IPS DF 6.9 (cell line): ENCODE measurements around the gene COG1.

Experiments used
- DNase-seq: peaks from one replicate; pipeline ENCODE4 v3.0.0-alpha.2; 2013; ENCODE audit warnings: low read depth, low spot score
- H3K27ac ChIP-seq: one replicate; pipeline ENCODE4 v1.5.1; 2013; ENCODE audit warnings: low read length, control low read depth
- H3K27me3 ChIP-seq: 2 replicates; pipeline ENCODE4 v1.6.1; 2013; ENCODE audit warnings: mild to moderate bottlenecking, low read length; ENCODE audit not compliant: control insufficient read depth, insufficient read depth
- H3K36me3 ChIP-seq: 2 replicates; pipeline ENCODE4 v1.6.1; 2013; ENCODE audit warnings: low read length; ENCODE audit not compliant: control insufficient read depth, insufficient read depth
- H3K4me1 ChIP-seq: 2 replicates; pipeline ENCODE4 v1.6.1; 2013; ENCODE audit warnings: low read length; ENCODE audit not compliant: control insufficient read depth, insufficient read depth
- H3K4me3 ChIP-seq: 2 replicates; pipeline ENCODE4 v1.5.1; 2013; ENCODE audit warnings: mild to moderate bottlenecking, low read length
- H3K9me3 ChIP-seq: 2 replicates; pipeline ENCODE4 v1.6.1; 2013; ENCODE audit warnings: low read length, inconsistent platforms; ENCODE audit not compliant: control insufficient read depth, insufficient read depth
- WGBS: extraction: QIAGEN DNeasy Blood & Tissue Kit; methylation state at CpG from one replicate; pipeline ENCODE4 v1.1.7; 2013; ENCODE audit warnings: mixed read lengths, missing lambda C conversion rate; ENCODE audit not compliant: insufficient read length, insufficient coverage; 5-methylcytosine and 5-hydroxymethylcytosine counted together

COG1 gene

GRCh38 chr17:73230088-73230487 lies 37.2 kb downstream of the COG1 start:
- Histone ChIP-seq H3K27me3 (no peaks in the 10 kb centered on the region), H3K36me3 (no peaks in the 10 kb centered on the region), H3K4me1 (peaks cover 1% of the 10 kb centered on the region; the same call in 1 of the 2 replicates), H3K4me3 (no peak overlapping the region), H3K27ac (no peak overlapping the region), H3K9me3 (no peaks in the 10 kb centered on the region; the same call in 1 of the 2 replicates)
- WGBS: no CpG with 5 or more reads among the region's 6 CpGs
- no peak for DNase-seq

DNA sequence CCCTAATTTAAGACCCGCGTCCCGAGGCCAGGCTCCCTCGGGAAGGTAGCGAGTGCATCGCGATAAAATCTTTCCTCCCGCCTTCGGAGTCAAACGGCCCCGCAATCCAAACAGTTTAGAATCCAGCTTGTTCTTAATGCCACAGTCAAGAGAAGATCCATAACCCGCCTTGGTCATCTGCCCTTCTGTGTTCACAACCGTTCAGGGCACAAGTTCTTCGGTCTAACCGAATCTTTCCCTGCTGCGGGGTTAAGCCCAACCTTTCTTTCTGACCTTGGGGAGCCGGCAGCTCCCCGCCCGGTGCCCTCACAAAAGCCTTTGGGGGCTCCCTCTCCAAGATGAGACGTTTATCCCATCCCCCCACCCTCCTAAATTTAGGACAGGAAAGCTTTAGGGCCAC lies 38.5 kb downstream of the COG1 start:
- peak overlapping the region; percentile 90; the same call in 1 of the 2 replicates for H3K4me3 ChIP-seq
- H3K27ac ChIP-seq: no peak overlapping the region
- H3K9me3 ChIP-seq: no peaks in the 10 kb centered on the region; the same call in 1 of the 2 replicates
- DNase-seq: no peak
- no peaks in the 10 kb centered on the region for H3K27me3 ChIP-seq
- WGBS: no CpG with 5 or more reads among the region's 20 CpGs
- H3K4me1 ChIP-seq: peaks cover 1% of the 10 kb centered on the region; the same call in 1 of the 2 replicates
- no peaks in the 10 kb centered on the region for H3K36me3 ChIP-seq

GRCh38 chr17:73231841-73232586 lies 39.2 kb downstream of the COG1 start:
- no peaks in the 10 kb centered on the region; the same call in 1 of the 2 replicates for H3K9me3 ChIP-seq
- no peaks in the 10 kb centered on the region for H3K27me3 ChIP-seq
- H3K4me1 ChIP-seq: peaks cover 1% of the 10 kb centered on the region; the same call in 1 of the 2 replicates
- peaks cover 3% of the 10 kb centered on the region; the same call in 1 of the 2 replicates for H3K36me3 ChIP-seq
- peak; percentile 92 for DNase-seq
- H3K4me3 ChIP-seq: peak overlapping the region; percentile 90
- no peak overlapping the region for H3K27ac ChIP-seq
- WGBS: no CpG with 5 or more reads among the region's 63 CpGs

- no CpG with 5 or more reads among the region's 48 CpGs for WGBS
- Histone ChIP-seq H3K27me3 (no peaks in the 10 kb centered on the region), H3K36me3 (peaks cover 5% of the 10 kb centered on the region; the same call in 1 of the 2 replicates), H3K4me3 (peak overlapping the region; percentile 90), H3K9me3 (no peaks in the 10 kb centered on the region; the same call in 1 of the 2 replicates), H3K27ac (no peak overlapping the region), H3K4me1 (peaks cover 1% of the 10 kb centered on the region; the same call in 1 of the 2 replicates)
- no peak for DNase-seq
Observed at GRCh38 chr17:73232587-73233373, 39.9 kb downstream of the COG1 start.

GRCh38 chr17:73234736-73235135 lies 41.9 kb downstream of the COG1 start:
- no peaks in the 10 kb centered on the region for H3K27me3 ChIP-seq
- DNase-seq: no peak
- WGBS: no CpG with 5 or more reads among the region's 10 CpGs
- no peak overlapping the region for H3K27ac ChIP-seq
- no peaks in the 10 kb centered on the region; the same call in 1 of the 2 replicates for H3K9me3 ChIP-seq
- H3K4me1 ChIP-seq: no peaks in the 10 kb centered on the region; the same call in 1 of the 2 replicates
- peaks cover 5% of the 10 kb centered on the region; the same call in 1 of the 2 replicates for H3K36me3 ChIP-seq
- H3K4me3 ChIP-seq: no peak overlapping the region

DNA sequence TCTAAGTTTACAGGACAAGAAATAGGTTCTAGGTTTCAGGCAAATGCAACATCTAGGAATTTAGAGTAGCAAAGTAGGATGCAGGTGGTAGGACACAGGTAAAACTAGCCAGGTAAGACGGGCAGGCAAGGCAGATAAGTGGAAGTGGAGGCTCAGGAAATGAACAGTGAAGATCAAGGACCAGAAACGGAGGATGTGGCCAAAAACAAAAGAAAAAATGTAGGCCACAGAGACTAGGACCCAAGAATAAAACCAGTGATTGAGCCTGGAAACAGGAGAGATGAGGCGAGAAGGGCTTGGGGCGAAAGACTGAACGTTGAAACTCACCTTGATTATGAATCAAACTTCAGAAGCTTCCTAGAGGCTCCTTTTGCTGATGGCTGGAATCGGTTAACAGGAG lies 44.9 kb downstream of the COG1 start:
- no peaks in the 10 kb centered on the region for H3K9me3 ChIP-seq
- H3K27me3 ChIP-seq: no peaks in the 10 kb centered on the region
- no peak for DNase-seq
- no peak overlapping the region for H3K4me3 ChIP-seq
- no peak overlapping the region for H3K27ac ChIP-seq
- WGBS: no CpG with 5 or more reads among the region's 6 CpGs
- peaks cover 8% of the 10 kb centered on the region; the same call in 1 of the 2 replicates for H3K36me3 ChIP-seq
- no peaks in the 10 kb centered on the region; the same call in 1 of the 2 replicates for H3K4me1 ChIP-seq

DNA sequence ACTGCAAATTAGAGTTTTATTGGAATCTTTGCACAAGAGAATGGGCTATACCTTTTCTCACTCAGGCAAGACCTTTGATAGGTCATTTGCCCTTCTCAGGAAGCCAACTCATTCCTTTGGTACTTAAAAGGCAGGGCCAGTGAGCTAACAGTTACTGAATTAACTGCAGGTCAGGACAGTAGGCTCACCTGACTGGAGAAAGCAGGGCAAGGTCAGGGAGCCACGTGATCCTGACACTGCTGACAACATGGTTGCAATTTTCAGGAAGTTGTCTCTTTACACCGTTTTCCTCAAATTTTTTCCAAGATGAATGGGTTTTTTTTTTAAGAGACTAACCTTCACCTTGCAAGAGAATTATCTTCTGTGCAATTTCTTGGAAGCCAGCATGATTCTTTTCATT lies 47.7 kb downstream of the COG1 start:
- no peak for DNase-seq
- H3K27ac ChIP-seq: no peak overlapping the region
- no peaks in the 10 kb centered on the region for H3K27me3 ChIP-seq
- H3K4me3 ChIP-seq: no peak overlapping the region
- H3K9me3 ChIP-seq: no peaks in the 10 kb centered on the region
- H3K4me1 ChIP-seq: no peaks in the 10 kb centered on the region
- WGBS: no CpG with 5 or more reads among the region's 2 CpGs
- peaks cover 8% of the 10 kb centered on the region; the same call in 1 of the 2 replicates for H3K36me3 ChIP-seq

GRCh38 chr17:73247726-73248125 lies 54.9 kb downstream of the COG1 start:
- no CpG with 5 or more reads among the region's 2 CpGs for WGBS
- no peaks in the 10 kb centered on the region for H3K4me1 ChIP-seq
- no peak overlapping the region for H3K27ac ChIP-seq
- H3K27me3 ChIP-seq: no peaks in the 10 kb centered on the region
- no peak for DNase-seq
- H3K4me3 ChIP-seq: no peak overlapping the region
- peaks cover 6% of the 10 kb centered on the region; the same call in 1 of the 2 replicates for H3K36me3 ChIP-seq
- no peaks in the 10 kb centered on the region for H3K9me3 ChIP-seq

DNA sequence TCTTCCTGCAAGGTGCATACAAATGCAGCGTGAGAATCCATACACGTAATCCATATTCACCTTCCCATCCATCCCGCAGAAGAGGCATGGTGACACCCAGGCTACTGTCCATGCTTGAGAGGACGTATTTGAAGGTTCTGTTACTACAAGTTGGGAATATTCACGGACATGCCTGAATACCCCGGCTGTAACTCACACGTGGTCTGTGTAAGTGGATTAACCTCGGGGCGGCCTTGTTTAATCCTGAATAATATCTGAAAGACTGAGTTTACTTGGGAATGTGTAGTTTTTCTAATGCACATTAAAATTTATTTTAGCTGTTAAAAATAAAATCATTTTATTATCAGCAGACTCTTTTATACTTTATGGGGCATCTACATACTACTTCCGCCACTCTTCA lies 55.7 kb downstream of the COG1 start:
- no peak for DNase-seq
- H3K27me3 ChIP-seq: no peaks in the 10 kb centered on the region
- no CpG with 5 or more reads among the region's 10 CpGs for WGBS
- H3K9me3 ChIP-seq: no peaks in the 10 kb centered on the region
- no peak overlapping the region for H3K27ac ChIP-seq
- H3K36me3 ChIP-seq: peaks cover 6% of the 10 kb centered on the region; the same call in 1 of the 2 replicates
- H3K4me1 ChIP-seq: 0 out of 2 replicates have a peak, but pooled peaks cover under 1% of the 10 kb centered on the region
- no peak overlapping the region for H3K4me3 ChIP-seq

GRCh38 chr17:73249700-73250099 lies 56.8 kb downstream of the COG1 start:
- H3K27ac ChIP-seq: no peak overlapping the region
- H3K36me3 ChIP-seq: peaks cover 6% of the 10 kb centered on the region; the same call in 1 of the 2 replicates
- H3K4me3 ChIP-seq: no peak overlapping the region
- no peaks in the 10 kb centered on the region for H3K27me3 ChIP-seq
- DNase-seq: no peak
- no peaks in the 10 kb centered on the region for H3K9me3 ChIP-seq
- no CpG with 5 or more reads among the region's 8 CpGs for WGBS
- 0 out of 2 replicates have a peak, but pooled peaks cover 1% of the 10 kb centered on the region for H3K4me1 ChIP-seq
